A549 (cell line): Measurements from ENCODE around the gene PPM1B.

ENCODE experiments used
- CBX2 ChIP-seq: fragments of 200-600 bp; sonication (generic); IDR thresholded peaks from 2 replicates; pipeline ENCODE4 v1.6.1; 2016; ENCODE audit warnings: low read depth, mild to moderate bottlenecking, borderline replicate concordance
- CBX8 ChIP-seq: fragments of 200-600 bp; sonication (generic); IDR thresholded peaks from 2 replicates; pipeline ENCODE4 v1.6.1; 2016
- CHD2 ChIP-seq: fragments of 150-350 bp; IDR thresholded peaks from 2 replicates; pipeline ENCODE4 v1.6.1; 2014; ENCODE audit warnings: low read length; ENCODE audit not compliant: partially characterized antibody
- EP300 ChIP-seq, 2 experiments: fragments of >200 bp; sonication (Bioruptor Twin); formaldehyde crosslinking; IDR thresholded peaks; 2 replicates in 1 of 2; 3 replicates in 1 of 2; pipeline ENCODE4 v1.6.1; 2016 to 2017
- HMGXB4 ChIP-seq: fragments of 250-450 bp; sonication (Bioruptor Pico); IDR thresholded peaks from 2 replicates; pipeline ENCODE4 v1.5.0; 2021; ENCODE audit warnings: mild to moderate bottlenecking, moderate library complexity, borderline replicate concordance
- POLR2A ChIP-seq: IDR thresholded peaks from 2 replicates; pipeline ENCODE4 v1.6.1; 2012; ENCODE audit warnings: mild to moderate bottlenecking, low read length
- RCOR1 ChIP-seq: fragments of 150-350 bp; IDR thresholded peaks from 2 replicates; pipeline ENCODE4 v1.6.1; 2014; ENCODE audit warnings: antibody characterized with exemption, low read length, low read depth
- TF ChIP-seq, protein P1 (sequence below): fragments of >200 bp; sonication (Bioruptor Twin); formaldehyde crosslinking; IDR thresholded peaks from 3 replicates; pipeline ENCODE4 v1.5.1; 2016
- TF ChIP-seq, protein P2 (sequence below): fragments of 200-600 bp; sonication (generic); IDR thresholded peaks from 2 replicates; pipeline ENCODE4 v1.6.1; 2016; ENCODE audit warnings: antibody characterized with exemption, mild to moderate bottlenecking, moderate library complexity

- TF ChIP-seq POLR2A (no peak), CHD2 (no peak), CBX8 (no peak), RCOR1 (no peak), HMGXB4 (no peak), EP300 (IDR thresholded peaks at IDR 0.05) (no peak), CBX2 (no peak)
- TF ChIP-seq, protein P1, sequence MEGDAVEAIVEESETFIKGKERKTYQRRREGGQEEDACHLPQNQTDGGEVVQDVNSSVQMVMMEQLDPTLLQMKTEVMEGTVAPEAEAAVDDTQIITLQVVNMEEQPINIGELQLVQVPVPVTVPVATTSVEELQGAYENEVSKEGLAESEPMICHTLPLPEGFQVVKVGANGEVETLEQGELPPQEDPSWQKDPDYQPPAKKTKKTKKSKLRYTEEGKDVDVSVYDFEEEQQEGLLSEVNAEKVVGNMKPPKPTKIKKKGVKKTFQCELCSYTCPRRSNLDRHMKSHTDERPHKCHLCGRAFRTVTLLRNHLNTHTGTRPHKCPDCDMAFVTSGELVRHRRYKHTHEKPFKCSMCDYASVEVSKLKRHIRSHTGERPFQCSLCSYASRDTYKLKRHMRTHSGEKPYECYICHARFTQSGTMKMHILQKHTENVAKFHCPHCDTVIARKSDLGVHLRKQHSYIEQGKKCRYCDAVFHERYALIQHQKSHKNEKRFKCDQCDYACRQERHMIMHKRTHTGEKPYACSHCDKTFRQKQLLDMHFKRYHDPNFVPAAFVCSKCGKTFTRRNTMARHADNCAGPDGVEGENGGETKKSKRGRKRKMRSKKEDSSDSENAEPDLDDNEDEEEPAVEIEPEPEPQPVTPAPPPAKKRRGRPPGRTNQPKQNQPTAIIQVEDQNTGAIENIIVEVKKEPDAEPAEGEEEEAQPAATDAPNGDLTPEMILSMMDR: no peak
- TF ChIP-seq, protein P2, sequence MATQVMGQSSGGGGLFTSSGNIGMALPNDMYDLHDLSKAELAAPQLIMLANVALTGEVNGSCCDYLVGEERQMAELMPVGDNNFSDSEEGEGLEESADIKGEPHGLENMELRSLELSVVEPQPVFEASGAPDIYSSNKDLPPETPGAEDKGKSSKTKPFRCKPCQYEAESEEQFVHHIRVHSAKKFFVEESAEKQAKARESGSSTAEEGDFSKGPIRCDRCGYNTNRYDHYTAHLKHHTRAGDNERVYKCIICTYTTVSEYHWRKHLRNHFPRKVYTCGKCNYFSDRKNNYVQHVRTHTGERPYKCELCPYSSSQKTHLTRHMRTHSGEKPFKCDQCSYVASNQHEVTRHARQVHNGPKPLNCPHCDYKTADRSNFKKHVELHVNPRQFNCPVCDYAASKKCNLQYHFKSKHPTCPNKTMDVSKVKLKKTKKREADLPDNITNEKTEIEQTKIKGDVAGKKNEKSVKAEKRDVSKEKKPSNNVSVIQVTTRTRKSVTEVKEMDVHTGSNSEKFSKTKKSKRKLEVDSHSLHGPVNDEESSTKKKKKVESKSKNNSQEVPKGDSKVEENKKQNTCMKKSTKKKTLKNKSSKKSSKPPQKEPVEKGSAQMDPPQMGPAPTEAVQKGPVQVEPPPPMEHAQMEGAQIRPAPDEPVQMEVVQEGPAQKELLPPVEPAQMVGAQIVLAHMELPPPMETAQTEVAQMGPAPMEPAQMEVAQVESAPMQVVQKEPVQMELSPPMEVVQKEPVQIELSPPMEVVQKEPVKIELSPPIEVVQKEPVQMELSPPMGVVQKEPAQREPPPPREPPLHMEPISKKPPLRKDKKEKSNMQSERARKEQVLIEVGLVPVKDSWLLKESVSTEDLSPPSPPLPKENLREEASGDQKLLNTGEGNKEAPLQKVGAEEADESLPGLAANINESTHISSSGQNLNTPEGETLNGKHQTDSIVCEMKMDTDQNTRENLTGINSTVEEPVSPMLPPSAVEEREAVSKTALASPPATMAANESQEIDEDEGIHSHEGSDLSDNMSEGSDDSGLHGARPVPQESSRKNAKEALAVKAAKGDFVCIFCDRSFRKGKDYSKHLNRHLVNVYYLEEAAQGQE: no peak
Observed at GRCh38 chr2:44233450-44234128, 64.9 kb downstream of the PPM1B start.
